RCC 7860 (cell line): ENCODE measurements around the gene SH3PXD2A.
A peak's percentile ranks its signal among the peaks of the same experiment; 100 is the strongest.

Source experiments
- DNase-seq: peaks from one replicate; pipeline ENCODE4 v3.0.0-alpha.2; 2015; ENCODE audit warnings: low spot score
- FAIRE-seq: peaks from 2 replicates; lab custom pipeline; 2012; peaks lifted over from hg19 to GRCh38; lab: Jason Lieb, UNC

The SH3PXD2A gene

GRCh38 chr10:103692952-103693811 lies 162.2 kb downstream of the SH3PXD2A start:
- DNase-seq (no peak), FAIRE-seq (no peak)

DNA sequence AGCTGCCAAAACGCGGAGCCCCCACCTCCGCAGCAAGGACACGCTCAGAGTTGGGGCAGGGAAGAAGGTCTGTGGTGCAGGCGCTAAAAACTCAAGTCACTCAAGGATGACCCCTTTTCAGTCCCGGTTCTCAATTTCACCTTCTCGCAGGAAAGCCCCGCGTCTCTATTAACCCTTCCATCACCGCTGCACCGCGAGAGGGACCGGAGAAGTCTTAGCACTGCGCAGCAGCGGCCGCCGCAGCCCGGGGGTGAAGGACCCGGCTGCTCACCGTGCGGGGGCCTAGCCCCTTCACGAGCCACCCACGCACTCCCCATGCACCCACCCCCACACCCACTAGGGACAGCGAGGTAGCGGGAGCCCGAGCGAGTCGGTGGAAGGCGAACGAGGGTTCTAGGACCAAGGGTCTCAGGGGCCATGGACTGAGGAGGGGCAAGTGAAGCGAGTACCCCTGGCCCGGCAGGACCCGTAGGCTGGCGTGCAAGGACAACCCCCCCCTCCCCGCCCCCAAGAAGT lies 162.9 kb downstream of the SH3PXD2A start:
- FAIRE-seq, result no peak
- no peak for DNase-seq

GRCh38 chr10:103691723-103692435 lies 163.5 kb downstream of the SH3PXD2A start:
- DNase-seq (no peak), FAIRE-seq (no peak)

DNA sequence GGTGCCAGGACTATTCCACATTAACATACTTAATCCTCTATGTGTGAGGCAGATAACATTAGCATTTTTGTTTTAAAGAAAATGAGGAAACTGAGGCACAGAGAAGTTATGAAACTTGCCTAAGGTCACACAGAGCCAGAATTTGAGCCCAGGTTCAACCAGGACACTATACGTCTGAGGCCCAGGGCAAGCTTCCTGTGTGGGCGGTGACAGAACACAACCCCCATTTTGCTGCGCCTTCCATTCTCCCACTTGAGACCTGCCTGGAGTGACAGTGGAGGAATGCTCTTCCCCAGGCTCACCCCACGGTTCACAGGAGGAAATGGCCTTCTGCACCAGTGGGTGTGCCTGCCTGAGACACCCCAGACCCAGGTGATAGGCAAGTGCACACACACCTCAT lies 164.1 kb downstream of the SH3PXD2A start:
- FAIRE-seq, result no peak
- no peak for DNase-seq

DNA sequence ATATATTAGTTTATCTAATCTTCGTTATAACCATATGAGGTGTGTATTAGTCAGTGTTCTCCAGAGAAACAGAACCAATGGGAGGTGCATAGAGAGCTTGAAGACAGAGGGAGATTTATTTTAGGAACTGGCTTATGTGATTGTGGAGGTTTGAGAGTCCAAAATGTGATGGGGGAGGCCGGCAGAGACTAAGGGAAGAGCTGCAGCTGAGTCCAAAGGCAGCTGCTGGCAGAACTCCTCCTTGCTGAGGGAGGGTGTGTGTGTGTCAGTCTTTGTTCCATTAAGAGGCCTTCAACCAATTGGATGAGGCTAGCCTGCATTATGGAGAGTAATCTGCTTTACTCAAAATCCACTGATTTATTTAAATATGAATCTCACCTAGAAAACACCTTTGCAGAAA lies 165.1 kb downstream of the SH3PXD2A start:
- DNase-seq (no peak), FAIRE-seq (no peak)

DNA sequence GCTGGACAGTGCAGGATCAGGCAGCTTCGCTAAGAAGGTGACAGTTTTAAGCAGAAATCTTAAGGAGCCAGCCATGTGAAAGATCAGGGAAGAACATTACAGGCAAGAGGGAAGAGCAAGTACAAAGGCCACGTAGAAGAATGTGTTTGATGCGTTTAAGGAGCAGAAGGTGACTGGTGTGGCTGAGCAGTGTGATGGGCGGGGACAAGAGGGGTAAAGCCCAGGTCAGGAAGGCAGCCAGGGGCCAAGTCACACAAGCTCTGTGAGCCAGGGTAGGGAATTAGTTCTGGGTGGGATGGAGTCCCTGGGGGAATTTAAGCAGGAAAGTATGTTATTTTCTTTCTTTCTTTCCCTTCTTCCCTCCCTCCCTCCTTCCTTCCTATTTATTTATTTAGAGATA lies 166.9 kb downstream of the SH3PXD2A start:
- FAIRE-seq, result no peak
- no peak for DNase-seq

- DNase-seq, result no peak
These were observed 167.7 kb downstream of the SH3PXD2A start for GRCh38 chr10:103687718-103688117.

DNA sequence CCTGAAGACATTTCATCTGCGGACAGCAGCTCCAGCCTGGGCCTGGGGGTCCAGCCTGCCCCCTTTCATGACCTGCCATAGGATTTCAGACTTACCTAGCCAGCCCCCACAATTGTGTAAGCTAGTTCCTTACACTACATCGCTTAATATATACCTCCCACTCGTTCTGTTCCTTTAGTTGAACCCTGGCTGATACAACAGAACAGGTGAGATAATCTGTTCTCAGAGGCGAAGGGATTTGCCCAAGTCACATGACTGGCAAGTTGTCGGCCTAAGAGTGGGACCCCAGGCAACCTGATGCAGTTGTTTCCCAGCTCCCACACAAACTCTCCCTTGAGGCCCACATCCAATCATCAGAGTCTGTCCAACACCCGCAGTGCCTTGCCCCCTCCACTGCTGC lies 168.2 kb downstream of the SH3PXD2A start:
- FAIRE-seq, result no peak
- no peak for DNase-seq

More at GRCh38 chr10:103687718-103688117, 167.7 kb downstream of the SH3PXD2A start:
- FAIRE-seq, result no peak

GRCh38 chr10:103685880-103686669 lies 169.3 kb downstream of the SH3PXD2A start:
- FAIRE-seq (no peak), DNase-seq (peak; percentile 20)

DNA sequence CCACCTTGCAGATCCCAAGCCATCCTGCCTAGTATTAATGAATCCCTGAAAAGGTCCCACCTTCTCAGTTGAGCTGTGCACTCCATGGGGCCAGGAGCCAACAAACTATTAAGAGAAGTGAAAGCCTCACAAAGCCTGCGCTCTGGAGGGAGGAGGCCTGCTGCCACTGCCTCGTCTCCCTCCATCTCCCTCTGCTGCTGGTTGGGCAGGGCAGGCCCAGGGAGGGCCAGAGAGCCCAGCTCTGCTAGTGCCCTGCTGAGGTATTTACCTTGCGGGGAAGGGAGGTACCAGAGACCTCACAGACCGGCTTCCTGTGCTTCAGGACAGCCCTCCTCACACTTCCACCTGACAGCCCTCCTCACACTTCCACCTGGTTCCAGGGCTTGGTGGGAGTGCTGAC lies 171.5 kb downstream of the SH3PXD2A start:
- no peak for FAIRE-seq
- no peak for DNase-seq

DNA sequence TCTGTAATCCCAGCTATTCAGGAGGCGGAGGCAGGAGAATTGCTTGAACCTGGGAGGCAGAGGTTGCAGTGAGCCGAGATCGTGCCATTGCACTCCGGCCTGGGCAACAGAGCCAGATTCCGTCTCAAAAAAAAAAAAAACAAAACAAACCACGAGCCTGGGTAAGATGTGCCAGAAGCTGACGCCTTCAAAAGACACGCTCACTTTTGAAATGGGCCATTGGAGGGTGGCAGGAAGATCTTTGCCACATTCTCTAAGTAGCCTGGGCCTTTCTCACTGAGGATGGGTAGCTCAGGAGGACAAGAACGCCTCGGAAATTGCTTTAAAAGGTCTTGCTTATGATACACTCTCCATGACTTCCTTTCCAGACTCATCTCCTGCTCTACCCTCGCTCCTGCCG lies 172.7 kb downstream of the SH3PXD2A start:
- DNase-seq (no peak), FAIRE-seq (no peak)

GRCh38 chr10:103681617-103682399 lies 173.6 kb downstream of the SH3PXD2A start:
- FAIRE-seq (no peak), DNase-seq (no peak)

GRCh38 chr10:103680869-103681236 lies 174.5 kb downstream of the SH3PXD2A start:
- no peak for DNase-seq
- no peak for FAIRE-seq

DNA sequence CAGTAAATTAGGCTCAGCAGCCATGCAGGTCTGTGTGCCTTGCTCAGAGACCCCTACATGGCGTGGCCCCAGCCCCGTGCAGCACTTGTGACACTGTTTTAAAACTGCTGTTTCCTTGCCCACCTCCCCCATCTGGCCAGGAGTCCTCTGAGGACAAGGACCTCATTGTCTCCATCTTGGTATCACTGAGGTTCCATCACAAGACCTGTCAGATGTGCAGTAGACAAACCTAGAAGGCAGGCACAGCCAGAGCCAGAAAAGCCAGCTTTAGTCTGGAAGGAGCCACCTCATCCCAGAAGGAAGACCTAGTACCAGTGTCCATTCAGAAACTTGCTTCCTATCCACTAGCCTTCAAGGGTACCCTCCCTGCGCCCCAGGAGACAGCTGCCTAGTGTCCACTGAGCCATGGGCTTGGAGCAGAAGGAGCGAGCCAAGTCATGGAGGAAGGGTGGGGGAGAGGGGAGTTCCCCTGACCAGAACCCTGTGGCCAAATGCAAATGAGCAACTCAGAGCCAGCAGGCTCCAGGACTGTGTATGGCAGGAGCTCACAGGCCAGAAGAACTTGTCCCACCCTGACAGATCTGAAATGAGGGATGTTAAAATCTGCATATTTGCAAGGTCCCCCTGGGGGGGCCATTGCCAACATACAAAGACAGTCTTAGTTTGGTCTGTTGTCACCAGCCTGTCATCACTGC lies 176.1 kb downstream of the SH3PXD2A start:
- no peak for DNase-seq
- FAIRE-seq, result no peak

DNA sequence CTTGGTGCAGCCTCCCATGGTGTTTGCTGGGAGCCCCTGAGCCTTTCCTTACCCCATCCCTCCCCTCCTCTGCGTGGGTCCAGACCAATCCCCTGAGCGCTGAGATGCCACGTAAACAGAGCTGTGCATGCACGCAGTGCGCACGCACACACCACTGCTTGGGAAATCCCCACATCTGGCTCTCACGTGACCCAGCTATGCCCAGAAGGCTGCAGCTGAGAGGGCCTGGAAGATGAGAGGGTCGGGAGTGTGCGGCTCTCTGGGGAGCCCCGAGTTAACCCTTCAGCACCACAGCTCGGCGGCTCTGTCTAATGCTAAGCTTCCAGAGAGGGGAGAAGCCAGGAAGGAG lies 177.2 kb downstream of the SH3PXD2A start:
- FAIRE-seq (no peak), DNase-seq (no peak)

DNA sequence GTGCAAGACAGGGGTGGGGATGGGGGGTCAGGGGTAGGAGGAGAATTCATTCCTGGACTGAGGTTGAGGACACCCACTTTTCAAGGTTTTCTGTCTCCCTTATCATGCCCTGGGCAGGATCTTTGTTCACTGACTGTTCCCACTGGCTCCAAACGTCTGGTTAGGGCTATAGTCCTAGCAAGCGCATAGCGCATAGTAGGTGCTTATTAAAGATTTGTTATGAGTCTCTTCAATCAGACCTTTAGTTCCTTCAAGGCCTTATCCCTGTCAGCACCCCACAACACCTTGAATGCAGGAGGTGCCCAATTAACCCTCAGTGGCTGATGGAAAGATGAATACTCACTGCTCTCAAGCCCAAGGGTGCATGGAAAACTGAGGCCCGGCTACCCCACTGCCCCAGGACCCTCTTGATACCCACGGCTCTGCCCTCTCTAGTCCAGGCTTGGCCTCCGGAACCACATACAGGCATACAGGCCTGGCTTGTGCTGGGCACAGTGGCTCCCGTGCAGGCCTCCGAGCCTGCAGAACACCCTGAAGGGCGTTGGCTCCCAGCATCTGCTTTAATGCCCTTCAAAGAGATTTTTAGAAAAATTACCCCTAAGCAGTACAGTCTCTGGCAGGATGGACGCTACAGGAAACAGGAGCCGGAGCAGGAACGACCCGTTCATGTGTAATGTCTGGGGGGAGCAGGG lies 177.7 kb downstream of the SH3PXD2A start:
- DNase-seq (no peak), FAIRE-seq (no peak)

- FAIRE-seq (no peak), DNase-seq (no peak)
These were observed 178.4 kb downstream of the SH3PXD2A start for GRCh38 chr10:103676851-103677417.

DNA sequence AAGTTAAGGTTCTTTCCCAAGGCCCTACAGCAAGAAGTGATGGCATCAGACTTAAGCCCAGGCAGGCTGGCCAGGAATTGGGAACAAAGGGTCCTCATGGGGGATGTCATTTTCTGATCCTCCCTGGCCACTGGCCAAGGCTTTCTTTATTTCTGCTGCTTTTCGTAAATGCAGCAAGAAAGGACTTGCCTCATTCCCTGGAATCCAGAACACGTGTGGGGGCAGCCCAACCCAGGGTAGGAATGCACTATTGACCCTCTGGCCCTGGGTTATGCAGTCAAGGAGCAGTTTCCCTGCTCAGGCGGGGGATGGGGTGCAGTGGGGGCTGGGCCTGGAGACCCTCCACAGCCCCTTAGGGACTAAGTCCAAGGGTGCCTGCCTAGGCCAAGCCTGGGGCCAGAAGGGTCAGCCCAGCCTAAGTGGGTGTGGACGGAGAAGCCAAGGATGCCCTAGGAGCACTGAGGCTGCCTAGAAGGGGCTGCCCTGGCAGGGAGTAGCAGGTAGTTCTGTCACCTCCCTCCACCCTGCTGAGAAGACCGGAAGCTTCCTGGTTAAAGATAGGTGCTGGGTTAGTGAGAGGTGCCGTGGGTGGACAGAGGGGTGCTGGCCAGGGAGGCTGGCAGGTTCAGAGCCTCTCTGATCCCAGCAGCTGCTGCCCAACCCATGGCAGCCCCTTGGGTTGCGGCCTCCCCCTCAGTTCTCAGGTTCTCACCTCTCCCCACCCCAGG lies 179.2 kb downstream of the SH3PXD2A start:
- FAIRE-seq, result no peak
- no peak for DNase-seq
